Omental fat pad (tissue), 4 donors: ENCODE results near the gene SFXN5. TPM values are rescaled to one million over a fixed set of nuclear protein-coding genes. Genes with fewer than 3 reads are reported as not detected.

Source experiments
- ATAC-seq: fragments of 150-250 bp; one replicate; pipeline ENCODE4 v1.9.1; 2016; ENCODE audit warnings: mild to moderate bottlenecking, moderate library complexity; ENCODE audit not compliant: low FRiP score
- DNase-seq: peaks from one replicate; pipeline ENCODE4 v3.0.0-alpha.2; 2019; ENCODE audit warnings: low spot score
- CTCF ChIP-seq, 3 donors: fragments of 450-650 bp; IDR thresholded peaks; one replicate each; pipeline ENCODE4 v1.5.1; 2016 to 2017; ENCODE audit warnings: antibody characterized with exemption in 3 of 3, mild to moderate bottlenecking in 3 of 3, moderate library complexity in 2 of 3
- total RNA-seq, 4 donors: library from RNA; depleted of rRNA; stranded (reverse); fragments of >200 nt; gene quantifications; one replicate each; pipeline ENCODE4 v1.1.0, GENCODE V29; 2016

The SFXN5 gene
- total RNA-seq, 4 donors from 2014 or later, result 5.1 to 15.6 (median 9.4) TPM

GRCh38 chr2:73021371-73022010 lies 50.0 kb downstream of the SFXN5 start:
- ATAC-seq, result no peak
- DNase-seq, result no peak

GRCh38 chr2:73020657-73021370 lies 50.7 kb downstream of the SFXN5 start:
- TF ChIP-seq CTCF (IDR thresholded peaks at IDR 0.05), result no peak
- ATAC-seq, result no peak
- DNase-seq, result no peak

More at GRCh38 chr2:73021371-73022010, 50.0 kb downstream of the SFXN5 start:
- no peak for TF ChIP-seq CTCF (IDR thresholded peaks at IDR 0.05)

GRCh38 chr2:73020306-73020656 lies 51.2 kb downstream of the SFXN5 start:
- ATAC-seq, result no peak
- no peak for TF ChIP-seq CTCF (IDR thresholded peaks at IDR 0.05)
- no peak for DNase-seq

- TF ChIP-seq CTCF (IDR thresholded peaks at IDR 0.05), result no peak
- no peak for DNase-seq
- no peak for ATAC-seq
Observed at GRCh38 chr2:73018188-73018825, 53.2 kb downstream of the SFXN5 start.

GRCh38 chr2:73013936-73014335 lies 57.6 kb downstream of the SFXN5 start:
- no peak for DNase-seq
- no peak for ATAC-seq
- TF ChIP-seq CTCF (IDR thresholded peaks at IDR 0.05), result no peak

- TF ChIP-seq CTCF (IDR thresholded peaks at IDR 0.05), result no peak
Observed at GRCh38 chr2:73009177-73009839, 62.2 kb downstream of the SFXN5 start.

More at GRCh38 chr2:73009177-73009839, 62.2 kb downstream of the SFXN5 start:
- DNase-seq, result no peak
- ATAC-seq, result no peak
